ENCODE data around the gene AGXT. TPM values are rescaled to one million over a fixed set of nuclear protein-coding genes. Genes with fewer than 3 reads are reported as not detected.

Gene AGXT
- total and polyA plus RNA-seq, 2 of the 8 experiments (the other 6 are each of a cell fraction or from before 2014, with no cell fraction given): 0.03 TPM; not detected in 1

GRCh38 chr2:240892356-240892755 lies 23.7 kb downstream of the AGXT start:
- FAIRE-seq: no peak
- no peak overlapping the region for H2BK20ac ChIP-seq (ENCODE audit: low read length)
- H3K9ac ChIP-seq (replicated peaks in 1 of 4; ENCODE audit: extremely low read depth in 1 of 4, low read depth in 3 of 4, low read length in 3 of 4): no peak overlapping the region
- no peak overlapping the region for H2BK15ac ChIP-seq (ENCODE audit: low read length)
- H3K23ac ChIP-seq (ENCODE audit: insufficient read length): no peak overlapping the region
- H3K23me2 ChIP-seq (ENCODE audit: low read depth, low read length): no peaks in the 10 kb centered on the region
- no peak overlapping the region for H4K8ac ChIP-seq (ENCODE audit: extremely low read depth, insufficient read depth, low read length)
- no peak overlapping the region for H2BK12ac ChIP-seq (ENCODE audit: low read depth, low read length)
- H3K27me3 ChIP-seq (replicated peaks in 1 of 4; ENCODE audit: control insufficient read depth in 3 of 4, extremely low read depth in 1 of 4, insufficient read depth in 3 of 4, low read length in 3 of 4): no peaks in the 10 kb centered on the region
- no peaks in the 10 kb centered on the region for H3K9me3 ChIP-seq (ENCODE audit: insufficient read depth in 2 of 2, low read depth in 1 of 2, low read length in 1 of 2)
- no peak overlapping the region for H3K18ac ChIP-seq (ENCODE audit: extremely low read depth, low read length)
- no peak overlapping the region for H3K4me2 ChIP-seq (ENCODE audit: insufficient read depth in 1 of 2, low read depth in 2 of 2, low read length in 2 of 2)
- H3K36me3 ChIP-seq (ENCODE audit: control insufficient read depth in 2 of 4, insufficient read depth in 4 of 4, low read length in 3 of 4): no peaks in the 10 kb centered on the region
- H3K79me1 ChIP-seq (ENCODE audit: low read depth, low read length): no peaks in the 10 kb centered on the region
- DNase-seq (ENCODE audit: low read depth in 1 of 2, low spot score in 2 of 2): no peak
- CTCF ChIA-PET (ENCODE audit: partially characterized antibody): interaction anchor here (0.9 to 4.4 kb wide), 5 partner anchors 22 to 94 kb away, joined by 3 to 26 read pairs (median 5); no protein-coding TSS in a partner anchor
- no peak overlapping the region for H3K27ac ChIP-seq (ENCODE audit: low read depth, low read length)
- no peak overlapping the region for H2AK5ac ChIP-seq (ENCODE audit: low read depth, low read length)
- no peak overlapping the region for H3K4me3 ChIP-seq (ENCODE audit: extremely low read depth in 1 of 4, insufficient read depth in 2 of 4, low read depth in 3 of 4, low read length in 4 of 4)
- H4K91ac ChIP-seq (replicated peaks; ENCODE audit: insufficient read length, low read length): no peak overlapping the region
- no peak overlapping the region for H2BK5ac ChIP-seq (ENCODE audit: low read depth, low read length)
- H3K4me1 ChIP-seq (replicated peaks in 1 of 4; ENCODE audit: control insufficient read depth in 3 of 4, insufficient read depth in 4 of 4, low read length in 3 of 4): 0 out of 7 replicates have a peak, but pooled peaks cover 0 to 2% (median 0%) of the 10 kb centered on the region in 4 experiments
- no peak overlapping the region for H2AFZ ChIP-seq (ENCODE audit: low read length)
- no peak for TF ChIP-seq POLR2AphosphoS5 (IDR thresholded peaks at IDR 0.05; ENCODE audit: low read depth, low read length)
- no peak for TF ChIP-seq EZH2 (IDR thresholded peaks at IDR 0.05; ENCODE audit: low read depth, low read length, severe bottlenecking)
- no peak for TF ChIP-seq TAF7 (optimal IDR thresholded peaks at IDR 0.05; ENCODE audit: borderline replicate concordance, low read depth, low read length)
- TF ChIP-seq FOSL1 (IDR thresholded peaks at IDR 0.05; ENCODE audit: insufficient read depth, low read depth, low read length): no peak
- no peak for TF ChIP-seq ASH2L (IDR thresholded peaks at IDR 0.05; ENCODE audit: low read length)
- TF ChIP-seq RAD21 (IDR thresholded peaks at IDR 0.05 in 1 of 2, conservative IDR thresholded peaks at IDR 0.05 in 1 of 2; ENCODE audit: low read depth in 2 of 2, low read length in 2 of 2): no peak
- TF ChIP-seq POLR2A (IDR thresholded peaks at IDR 0.05; ENCODE audit: control extremely low read depth in 1 of 2, low read depth in 2 of 2, low read length in 2 of 2): no peak
- no peak for TF ChIP-seq NANOG (IDR thresholded peaks at IDR 0.05; ENCODE audit: insufficient read depth, low read depth, low read length, poor library complexity, severe bottlenecking)
- TF ChIP-seq SIN3A (conservative IDR thresholded peaks at IDR 0.05 in 1 of 2, IDR thresholded peaks at IDR 0.05 in 1 of 2; ENCODE audit: low read depth in 1 of 2, low read length in 2 of 2): no peak
- TF ChIP-seq POU5F1 (IDR thresholded peaks at IDR 0.05; ENCODE audit: low read depth, low read length): no peak
- TF ChIP-seq SUZ12 (IDR thresholded peaks at IDR 0.05; ENCODE audit: low read length): no peak
- H3K4ac ChIP-seq (replicated peaks; ENCODE audit: insufficient read length, low read depth, low read length): no peak overlapping the region
- 89% methylated on average over 6 of the region's 9 CpGs; no CpG with 5 or more reads in 1 of the 2 experiments for WGBS, 2 experiments (ENCODE audit: extremely low coverage in 1 of 2, insufficient coverage in 1 of 2, insufficient read length in 1 of 2, insufficient replicate concordance in 2 of 2, low coverage in 1 of 2, low lambda C conversion rate in 2 of 2, missing lambda C conversion rate in 1 of 2)
- H4K20me1 ChIP-seq (replicated peaks in 1 of 2; ENCODE audit: control insufficient read depth in 1 of 2, insufficient read depth in 2 of 2, low read length in 2 of 2): no peaks in the 10 kb centered on the region
- H3K56ac ChIP-seq (replicated peaks; ENCODE audit: insufficient read length, low read depth, low read length): no peak overlapping the region
- POLR2A ChIA-PET (ENCODE audit: partially characterized antibody): no interaction called here
- no peak overlapping the region for H2BK120ac ChIP-seq (replicated peaks; ENCODE audit: low read depth, low read length)
- H3K14ac ChIP-seq (ENCODE audit: insufficient read length): no peak overlapping the region
- H3K79me2 ChIP-seq (ENCODE audit: control insufficient read depth in 1 of 2, insufficient read depth in 2 of 2, low read length in 2 of 2): no peaks in the 10 kb centered on the region
- H4K5ac ChIP-seq (ENCODE audit: insufficient read length, low read depth, low read length): no peak overlapping the region

Measured in H1 (cell line).